Upper lobe of left lung (tissue), 4 donors: ENCODE measurements around the gene FUT6.

Experiments used
- CTCF ChIP-seq, 6 experiments: fragments of 450-650 bp in 4 of 6; fragments of 200-600 bp in 2 of 6; sonication (generic) in 2 of 6; IDR thresholded peaks; one replicate each; pipeline ENCODE4 v1.5.1; 2016 to 2019; ENCODE audit warnings: antibody characterized with exemption in 6 of 6
- EP300 ChIP-seq, 4 donors: sonication (generic); formaldehyde crosslinking; IDR thresholded peaks; one replicate each; pipeline ENCODE4 v1.5.1; 2017; ENCODE audit warnings: antibody characterized with exemption in 4 of 4, control low read depth in 2 of 4
- POLR2A ChIP-seq, 4 donors: fragments of 450-650 bp; IDR thresholded peaks; one replicate each; pipeline ENCODE4 v1.5.1; 2016 to 2017; ENCODE audit warnings: antibody characterized with exemption in 4 of 4, mild to moderate bottlenecking in 2 of 4
- POLR2AphosphoS5 ChIP-seq, 2 donors: sonication (generic); formaldehyde crosslinking; IDR thresholded peaks; one replicate each; pipeline ENCODE4 v1.5.1; 2017; ENCODE audit warnings: antibody characterized with exemption in 2 of 2

- TF ChIP-seq CTCF (IDR thresholded peaks at IDR 0.05) (no peak), EP300 (IDR thresholded peaks at IDR 0.05) (no peak), POLR2A (IDR thresholded peaks at IDR 0.05) (no peak), POLR2AphosphoS5 (IDR thresholded peaks at IDR 0.05) (no peak)
Measured at GRCh38 chr19:5782945-5783919, 56.3 kb downstream of the FUT6 start.
